HG03439 (cell line): Measurements from ENCODE around the gene CERS6.

Experiments
- ATAC-seq: cut with Tn5 transposase; IDR thresholded peaks from one replicate; pipeline ENCODE4 v1.9.1; 2021; ENCODE audit warnings: mild to moderate bottlenecking, moderate library complexity; ENCODE audit not compliant: unreplicated experiment

The CERS6 gene

GRCh38 chr2:168722592-168722991, 266.5 kb downstream of the CERS6 start:
- no peak for ATAC-seq

- no peak for ATAC-seq
These were observed 267.3 kb downstream of the CERS6 start for GRCh38 chr2:168723275-168723899.

GRCh38 chr2:168726375-168726774, 270.3 kb downstream of the CERS6 start:
- ATAC-seq: no peak

GRCh38 chr2:168727904-168728470, 271.9 kb downstream of the CERS6 start:
- ATAC-seq: no peak

- ATAC-seq: no peak
These were observed 273.4 kb downstream of the CERS6 start for GRCh38 chr2:168729455-168729854.

GRCh38 chr2:168730344-168730743, 274.3 kb downstream of the CERS6 start:
- no peak for ATAC-seq

DNA sequence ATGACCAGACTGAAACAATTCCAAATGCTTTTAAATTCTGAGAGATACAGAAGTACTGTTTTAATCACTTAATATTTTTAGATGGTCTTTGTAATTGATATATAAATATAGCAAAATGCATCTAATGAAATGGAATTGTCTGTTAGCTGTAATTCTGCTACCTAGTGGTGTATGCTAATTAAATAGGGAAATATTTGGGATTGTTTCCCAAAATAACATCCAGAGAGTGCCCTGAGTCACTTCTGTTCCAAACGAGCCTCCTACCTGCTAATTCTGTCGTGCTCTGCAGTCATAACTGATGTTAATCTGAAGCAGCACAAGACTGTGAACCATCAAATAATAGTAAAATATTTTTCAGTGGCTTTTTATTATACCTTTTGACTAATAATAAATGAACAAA, 274.9 kb downstream of the CERS6 start:
- ATAC-seq: no peak

GRCh38 chr2:168731616-168732015, 275.5 kb downstream of the CERS6 start:
- ATAC-seq: no peak

GRCh38 chr2:168732100-168732499, 276.0 kb downstream of the CERS6 start:
- ATAC-seq: no peak

GRCh38 chr2:168732506-168732905, 276.4 kb downstream of the CERS6 start:
- no peak for ATAC-seq

- ATAC-seq: no peak
These were observed 278.2 kb downstream of the CERS6 start for GRCh38 chr2:168734199-168734760.

DNA sequence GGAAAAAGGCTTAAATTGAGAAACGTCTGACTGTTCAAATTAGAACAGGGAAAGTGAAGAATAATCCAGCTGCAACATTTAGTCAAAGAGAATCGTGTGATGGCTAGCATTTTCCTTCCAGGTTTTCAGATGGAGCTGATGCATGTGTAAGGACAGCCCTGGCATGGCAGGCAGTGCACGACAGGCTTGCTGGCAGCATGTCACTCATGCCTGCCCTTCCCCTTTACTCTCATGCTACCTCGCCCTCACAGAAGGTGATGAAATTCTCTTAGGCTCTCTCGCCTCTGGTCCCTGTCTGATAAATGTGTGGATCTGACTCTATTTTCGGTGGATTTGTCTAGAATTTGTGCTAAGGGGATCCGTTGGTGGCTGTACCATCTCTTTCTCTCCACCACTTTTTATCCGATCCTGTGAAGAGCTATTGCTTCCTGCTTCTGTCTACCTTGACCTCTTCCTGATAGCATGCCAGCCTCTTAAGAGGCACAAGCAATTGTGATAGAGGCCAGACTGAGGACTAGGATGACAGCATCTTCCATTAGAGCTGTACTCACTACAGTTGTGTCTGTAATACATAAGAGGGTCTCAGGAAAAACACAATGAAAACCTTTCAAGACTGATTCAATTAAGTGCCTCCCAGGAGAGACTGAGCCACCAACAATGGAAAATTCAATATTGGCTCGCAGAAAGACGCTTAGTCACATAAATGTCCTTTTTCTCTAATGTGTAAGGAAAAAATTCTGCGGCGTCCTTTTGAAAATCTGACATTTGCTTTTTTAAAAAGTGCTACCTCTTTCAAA, 280.8 kb downstream of the CERS6 start:
- no peak for ATAC-seq

DNA sequence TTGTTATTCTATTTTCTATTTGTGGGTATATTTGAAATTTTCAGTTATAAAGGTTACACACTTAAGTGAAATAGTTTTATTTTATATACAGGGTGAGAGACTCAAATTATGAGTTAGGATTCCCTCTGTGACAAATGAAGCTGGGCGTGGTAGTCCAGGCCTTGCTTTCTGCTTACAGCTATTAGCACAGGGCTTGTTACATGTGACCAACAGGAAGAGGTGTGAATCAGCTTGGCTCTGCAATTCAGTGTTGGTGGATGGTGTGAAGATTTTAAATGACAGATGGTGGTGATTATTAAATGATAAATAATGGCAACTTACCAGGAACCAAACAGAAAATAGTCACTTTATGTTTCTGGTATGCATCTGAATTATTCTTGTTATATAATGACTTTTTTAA, 282.0 kb downstream of the CERS6 start:
- no peak for ATAC-seq

GRCh38 chr2:168740360-168740759, 284.3 kb downstream of the CERS6 start:
- no peak for ATAC-seq

GRCh38 chr2:168740788-168741187, 284.7 kb downstream of the CERS6 start:
- no peak for ATAC-seq

DNA sequence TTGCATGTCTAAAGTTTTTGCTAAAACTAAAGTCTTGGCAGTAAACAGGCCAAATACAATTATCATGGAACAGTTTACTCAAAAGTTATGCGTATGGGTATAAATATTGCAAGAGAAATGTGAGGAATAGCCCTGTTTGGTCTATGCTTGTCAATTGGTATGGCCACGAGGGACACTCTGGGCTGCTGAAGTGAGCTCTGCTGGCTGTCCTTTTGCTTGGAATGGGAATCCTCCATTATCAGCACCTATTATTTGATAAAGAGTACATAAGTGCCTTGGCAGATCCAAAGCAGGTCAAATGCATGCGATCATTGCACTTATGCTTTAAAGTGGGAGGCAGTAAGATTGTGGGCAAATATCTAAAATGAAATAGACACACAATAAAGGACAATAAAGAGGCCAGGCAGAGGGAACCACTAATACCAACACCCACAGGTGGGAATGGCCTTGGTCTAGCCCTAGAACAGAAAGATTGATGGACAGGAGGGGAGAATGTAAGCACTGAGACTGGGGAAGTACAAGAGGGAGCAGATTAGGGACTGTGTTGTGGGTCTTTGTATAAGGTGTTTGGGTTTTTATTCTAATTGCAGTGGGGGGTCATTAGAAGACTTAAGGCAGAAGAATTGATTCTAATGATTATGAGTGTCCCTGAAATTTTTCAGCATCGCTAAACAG, 286.3 kb downstream of the CERS6 start:
- no peak for ATAC-seq

DNA sequence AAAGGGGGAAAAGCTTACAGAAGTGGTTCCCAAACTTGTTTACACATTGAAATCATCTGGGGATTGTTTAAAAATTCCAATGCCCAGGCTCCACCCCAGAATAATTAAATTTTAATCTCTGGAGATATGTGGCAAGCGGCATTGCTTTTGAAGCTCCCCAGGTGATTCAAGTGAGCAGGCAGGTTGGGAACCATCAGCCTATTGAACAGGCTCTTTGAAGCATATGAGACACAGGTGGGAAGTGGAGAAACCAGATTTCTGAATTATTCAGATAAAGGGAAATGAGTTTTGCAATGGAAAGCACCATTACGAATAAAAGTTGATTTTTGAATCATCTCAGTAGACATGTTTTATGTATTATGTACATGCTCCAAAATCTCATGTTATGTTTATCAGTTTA, 288.8 kb downstream of the CERS6 start:
- ATAC-seq: no peak

GRCh38 chr2:168748461-168748860, 292.4 kb downstream of the CERS6 start:
- no peak for ATAC-seq

DNA sequence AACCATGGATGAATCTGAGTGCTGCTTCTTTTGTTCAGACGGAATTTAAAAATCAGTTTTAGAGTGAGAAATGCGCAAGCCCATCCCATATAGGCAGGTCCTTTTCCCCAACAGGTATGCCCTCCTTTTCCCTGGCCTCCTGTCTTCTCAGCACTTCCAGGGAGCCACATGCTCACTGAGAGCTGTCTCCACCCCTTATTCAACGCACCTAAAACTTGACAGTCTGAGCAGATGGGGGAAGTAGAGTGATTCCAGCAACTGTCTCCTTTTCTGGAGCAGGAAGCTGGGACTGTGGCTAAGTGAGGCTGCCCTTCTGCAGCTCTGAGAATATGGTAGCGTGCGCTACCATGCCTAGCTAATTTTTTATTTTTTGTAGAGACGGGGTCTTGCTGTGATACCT, 293.2 kb downstream of the CERS6 start:
- no peak for ATAC-seq

DNA sequence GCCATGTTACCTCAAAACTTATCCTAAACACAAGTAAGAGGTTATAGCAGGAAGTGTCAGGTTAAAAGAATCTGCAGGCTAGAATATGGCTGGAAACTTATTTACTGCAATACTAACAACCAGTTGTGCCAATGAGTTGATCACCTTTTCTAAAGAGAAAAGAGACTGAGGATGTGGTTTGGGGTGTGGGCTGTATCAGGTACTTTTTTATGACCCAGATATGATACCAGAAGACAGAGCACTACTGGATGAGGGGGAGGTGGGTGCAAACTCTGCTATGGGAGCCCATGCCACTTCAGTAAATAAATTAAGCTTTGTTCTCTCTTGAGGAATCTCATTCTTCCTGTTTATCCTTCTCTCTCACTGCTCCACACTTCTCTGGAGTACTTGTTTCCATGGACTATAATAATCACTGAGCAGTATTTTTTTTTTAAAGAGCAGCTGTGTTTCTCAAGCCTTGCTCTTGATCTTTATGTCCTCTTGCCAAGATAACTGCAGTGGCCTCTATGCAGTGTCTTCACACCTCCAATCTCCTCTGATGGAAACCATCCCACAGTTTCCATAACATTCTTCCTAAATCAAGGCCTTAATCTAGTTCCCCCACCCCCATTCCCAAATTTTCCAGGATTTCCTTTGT, 295.1 kb downstream of the CERS6 start:
- no peak for ATAC-seq

- ATAC-seq: no peak
These were observed 296.3 kb downstream of the CERS6 start for GRCh38 chr2:168752361-168752760.
